GM23338 (cell line): ENCODE results near the gene MEGF6.

ENCODE experiments used
- CREB1 ChIP-seq: fragments of 250-450 bp; sonication (Bioruptor Pico); IDR thresholded peaks from 2 replicates; pipeline ENCODE4 v1.5.0; 2020; ENCODE audit warnings: low read depth, mild to moderate bottlenecking, moderate library complexity
- EZH2 ChIP-seq: fragments of 200-600 bp; sonication (generic); IDR thresholded peaks from one replicate; pipeline ENCODE4 v1.8.0; 2017; ENCODE audit warnings: antibody characterized with exemption, mild to moderate bottlenecking, low read depth; ENCODE audit not compliant: unreplicated experiment
- EZH2phosphoT487 ChIP-seq: fragments of 200-600 bp; sonication (generic); IDR thresholded peaks from one replicate; pipeline ENCODE4 v1.8.1; 2018; ENCODE audit warnings: antibody characterized with exemption; ENCODE audit not compliant: unreplicated experiment
- JUNB ChIP-seq: IDR thresholded peaks from one replicate; pipeline ENCODE4 v1.6.1; 2016; ENCODE audit warnings: antibody characterized with exemption; ENCODE audit not compliant: unreplicated experiment
- NANOG ChIP-seq: IDR thresholded peaks from 2 replicates; pipeline ENCODE4 v1.6.1; 2016; ENCODE audit warnings: antibody characterized with exemption, borderline replicate concordance
- POLR2AphosphoS5 ChIP-seq: IDR thresholded peaks from 2 replicates; pipeline ENCODE4 v1.6.1; 2016; ENCODE audit warnings: antibody characterized with exemption, low read depth
- STAT1 ChIP-seq: IDR thresholded peaks from one replicate; pipeline ENCODE4 v1.6.1; 2016; ENCODE audit warnings: antibody characterized with exemption; ENCODE audit not compliant: unreplicated experiment
- ZNF114 ChIP-seq: fragments of 250-450 bp; sonication (Bioruptor Pico); IDR thresholded peaks from 2 replicates; pipeline ENCODE4 v1.5.0; 2020; ENCODE audit warnings: mild to moderate bottlenecking, moderate library complexity
- ZNF331 ChIP-seq: fragments of 250-450 bp; sonication (Bioruptor Pico); IDR thresholded peaks from 2 replicates; pipeline ENCODE4 v1.5.0; 2020; ENCODE audit warnings: low read depth, mild to moderate bottlenecking, moderate library complexity
- TF ChIP-seq, protein P1 (sequence below), 2 experiments: fragments of 200-600 bp in 1 of 2; sonication (generic) in 1 of 2; conservative IDR thresholded peaks; 2 replicates each; pipeline versions ENCODE4 v1.5.1 to v1.6.1; 2016 to 2017; ENCODE audit warnings: antibody characterized with exemption in 2 of 2, low read depth in 2 of 2, mild to moderate bottlenecking in 2 of 2, moderate library complexity in 1 of 2
- TF ChIP-seq, protein P2 (sequence below): IDR thresholded peaks from 2 replicates; pipeline ENCODE4 v1.6.1; 2016; ENCODE audit warnings: antibody characterized with exemption
- TF ChIP-seq, protein P3 (sequence below): IDR thresholded peaks from one replicate; pipeline ENCODE4 v1.6.1; 2018; ENCODE audit warnings: antibody characterized with exemption; ENCODE audit not compliant: unreplicated experiment
- TF ChIP-seq, protein P4 (sequence below): fragments of 250-450 bp; sonication (Bioruptor Pico); IDR thresholded peaks from 2 replicates; pipeline ENCODE4 v1.5.0; 2020; ENCODE audit warnings: mild to moderate bottlenecking, moderate library complexity

DNA sequence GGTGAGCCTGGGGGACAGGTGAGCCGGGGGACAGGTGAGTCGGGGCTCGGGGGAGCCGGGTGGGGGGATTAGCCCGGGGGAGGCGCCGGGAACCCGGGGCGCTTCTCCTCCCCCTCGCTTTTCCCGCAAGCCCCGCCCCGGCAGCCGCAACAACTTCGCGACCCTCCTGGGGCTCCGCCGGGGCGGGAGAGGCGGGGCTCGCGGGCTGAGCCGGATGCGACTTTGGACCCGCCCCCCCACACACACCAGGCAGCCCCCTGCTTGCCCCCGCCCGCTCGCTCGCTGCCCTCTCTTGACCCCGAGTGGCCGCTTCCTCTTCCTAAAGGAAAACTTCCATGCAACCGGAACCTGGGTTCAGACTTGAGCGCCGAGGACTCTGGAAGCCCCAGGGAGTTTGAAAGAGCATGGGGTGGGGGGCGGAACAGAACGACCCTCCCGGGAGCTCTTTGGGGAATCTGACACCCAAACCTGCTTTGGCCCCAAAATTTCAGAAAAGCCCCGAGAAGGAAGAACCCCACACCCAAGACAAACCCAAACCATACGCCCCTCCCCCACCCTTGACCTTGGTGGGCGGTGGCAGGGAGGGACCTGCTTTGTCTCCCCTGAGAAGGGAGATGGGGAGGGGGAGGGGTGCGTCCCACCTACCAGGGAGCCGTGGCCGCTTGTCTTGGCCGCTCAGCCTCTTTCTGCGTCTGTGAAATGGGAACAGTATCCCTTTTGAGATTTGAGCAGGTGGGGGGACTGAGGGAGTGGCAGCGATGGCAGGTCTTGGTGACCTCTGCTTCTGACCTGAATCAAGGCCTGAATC lies 156.3 kb downstream of the MEGF6 start:
- TF ChIP-seq, protein P1, sequence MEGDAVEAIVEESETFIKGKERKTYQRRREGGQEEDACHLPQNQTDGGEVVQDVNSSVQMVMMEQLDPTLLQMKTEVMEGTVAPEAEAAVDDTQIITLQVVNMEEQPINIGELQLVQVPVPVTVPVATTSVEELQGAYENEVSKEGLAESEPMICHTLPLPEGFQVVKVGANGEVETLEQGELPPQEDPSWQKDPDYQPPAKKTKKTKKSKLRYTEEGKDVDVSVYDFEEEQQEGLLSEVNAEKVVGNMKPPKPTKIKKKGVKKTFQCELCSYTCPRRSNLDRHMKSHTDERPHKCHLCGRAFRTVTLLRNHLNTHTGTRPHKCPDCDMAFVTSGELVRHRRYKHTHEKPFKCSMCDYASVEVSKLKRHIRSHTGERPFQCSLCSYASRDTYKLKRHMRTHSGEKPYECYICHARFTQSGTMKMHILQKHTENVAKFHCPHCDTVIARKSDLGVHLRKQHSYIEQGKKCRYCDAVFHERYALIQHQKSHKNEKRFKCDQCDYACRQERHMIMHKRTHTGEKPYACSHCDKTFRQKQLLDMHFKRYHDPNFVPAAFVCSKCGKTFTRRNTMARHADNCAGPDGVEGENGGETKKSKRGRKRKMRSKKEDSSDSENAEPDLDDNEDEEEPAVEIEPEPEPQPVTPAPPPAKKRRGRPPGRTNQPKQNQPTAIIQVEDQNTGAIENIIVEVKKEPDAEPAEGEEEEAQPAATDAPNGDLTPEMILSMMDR (conservative IDR thresholded peaks at IDR 0.05; ENCODE audit: low read depth in 2 of 2) = no peak
- TF ChIP-seq EZH2 = no peak
- peak; percentile 25; the same call in 1 of the 2 replicates for TF ChIP-seq CREB1 (CRISPR knock-in tag)
- no peak for TF ChIP-seq POLR2AphosphoS5
- TF ChIP-seq, protein P2, sequence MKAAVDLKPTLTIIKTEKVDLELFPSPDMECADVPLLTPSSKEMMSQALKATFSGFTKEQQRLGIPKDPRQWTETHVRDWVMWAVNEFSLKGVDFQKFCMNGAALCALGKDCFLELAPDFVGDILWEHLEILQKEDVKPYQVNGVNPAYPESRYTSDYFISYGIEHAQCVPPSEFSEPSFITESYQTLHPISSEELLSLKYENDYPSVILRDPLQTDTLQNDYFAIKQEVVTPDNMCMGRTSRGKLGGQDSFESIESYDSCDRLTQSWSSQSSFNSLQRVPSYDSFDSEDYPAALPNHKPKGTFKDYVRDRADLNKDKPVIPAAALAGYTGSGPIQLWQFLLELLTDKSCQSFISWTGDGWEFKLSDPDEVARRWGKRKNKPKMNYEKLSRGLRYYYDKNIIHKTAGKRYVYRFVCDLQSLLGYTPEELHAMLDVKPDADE = no peak; the same call in 1 of the 2 replicates
- no peak for TF ChIP-seq EZH2phosphoT487
- no peak for TF ChIP-seq STAT1
- TF ChIP-seq, protein P3, sequence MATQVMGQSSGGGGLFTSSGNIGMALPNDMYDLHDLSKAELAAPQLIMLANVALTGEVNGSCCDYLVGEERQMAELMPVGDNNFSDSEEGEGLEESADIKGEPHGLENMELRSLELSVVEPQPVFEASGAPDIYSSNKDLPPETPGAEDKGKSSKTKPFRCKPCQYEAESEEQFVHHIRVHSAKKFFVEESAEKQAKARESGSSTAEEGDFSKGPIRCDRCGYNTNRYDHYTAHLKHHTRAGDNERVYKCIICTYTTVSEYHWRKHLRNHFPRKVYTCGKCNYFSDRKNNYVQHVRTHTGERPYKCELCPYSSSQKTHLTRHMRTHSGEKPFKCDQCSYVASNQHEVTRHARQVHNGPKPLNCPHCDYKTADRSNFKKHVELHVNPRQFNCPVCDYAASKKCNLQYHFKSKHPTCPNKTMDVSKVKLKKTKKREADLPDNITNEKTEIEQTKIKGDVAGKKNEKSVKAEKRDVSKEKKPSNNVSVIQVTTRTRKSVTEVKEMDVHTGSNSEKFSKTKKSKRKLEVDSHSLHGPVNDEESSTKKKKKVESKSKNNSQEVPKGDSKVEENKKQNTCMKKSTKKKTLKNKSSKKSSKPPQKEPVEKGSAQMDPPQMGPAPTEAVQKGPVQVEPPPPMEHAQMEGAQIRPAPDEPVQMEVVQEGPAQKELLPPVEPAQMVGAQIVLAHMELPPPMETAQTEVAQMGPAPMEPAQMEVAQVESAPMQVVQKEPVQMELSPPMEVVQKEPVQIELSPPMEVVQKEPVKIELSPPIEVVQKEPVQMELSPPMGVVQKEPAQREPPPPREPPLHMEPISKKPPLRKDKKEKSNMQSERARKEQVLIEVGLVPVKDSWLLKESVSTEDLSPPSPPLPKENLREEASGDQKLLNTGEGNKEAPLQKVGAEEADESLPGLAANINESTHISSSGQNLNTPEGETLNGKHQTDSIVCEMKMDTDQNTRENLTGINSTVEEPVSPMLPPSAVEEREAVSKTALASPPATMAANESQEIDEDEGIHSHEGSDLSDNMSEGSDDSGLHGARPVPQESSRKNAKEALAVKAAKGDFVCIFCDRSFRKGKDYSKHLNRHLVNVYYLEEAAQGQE = no peak
- no peak for TF ChIP-seq ZNF331 (CRISPR knock-in tag)
- TF ChIP-seq JUNB = no peak
- no peak for TF ChIP-seq NANOG
- TF ChIP-seq ZNF114 = no peak
- TF ChIP-seq, protein P4, sequence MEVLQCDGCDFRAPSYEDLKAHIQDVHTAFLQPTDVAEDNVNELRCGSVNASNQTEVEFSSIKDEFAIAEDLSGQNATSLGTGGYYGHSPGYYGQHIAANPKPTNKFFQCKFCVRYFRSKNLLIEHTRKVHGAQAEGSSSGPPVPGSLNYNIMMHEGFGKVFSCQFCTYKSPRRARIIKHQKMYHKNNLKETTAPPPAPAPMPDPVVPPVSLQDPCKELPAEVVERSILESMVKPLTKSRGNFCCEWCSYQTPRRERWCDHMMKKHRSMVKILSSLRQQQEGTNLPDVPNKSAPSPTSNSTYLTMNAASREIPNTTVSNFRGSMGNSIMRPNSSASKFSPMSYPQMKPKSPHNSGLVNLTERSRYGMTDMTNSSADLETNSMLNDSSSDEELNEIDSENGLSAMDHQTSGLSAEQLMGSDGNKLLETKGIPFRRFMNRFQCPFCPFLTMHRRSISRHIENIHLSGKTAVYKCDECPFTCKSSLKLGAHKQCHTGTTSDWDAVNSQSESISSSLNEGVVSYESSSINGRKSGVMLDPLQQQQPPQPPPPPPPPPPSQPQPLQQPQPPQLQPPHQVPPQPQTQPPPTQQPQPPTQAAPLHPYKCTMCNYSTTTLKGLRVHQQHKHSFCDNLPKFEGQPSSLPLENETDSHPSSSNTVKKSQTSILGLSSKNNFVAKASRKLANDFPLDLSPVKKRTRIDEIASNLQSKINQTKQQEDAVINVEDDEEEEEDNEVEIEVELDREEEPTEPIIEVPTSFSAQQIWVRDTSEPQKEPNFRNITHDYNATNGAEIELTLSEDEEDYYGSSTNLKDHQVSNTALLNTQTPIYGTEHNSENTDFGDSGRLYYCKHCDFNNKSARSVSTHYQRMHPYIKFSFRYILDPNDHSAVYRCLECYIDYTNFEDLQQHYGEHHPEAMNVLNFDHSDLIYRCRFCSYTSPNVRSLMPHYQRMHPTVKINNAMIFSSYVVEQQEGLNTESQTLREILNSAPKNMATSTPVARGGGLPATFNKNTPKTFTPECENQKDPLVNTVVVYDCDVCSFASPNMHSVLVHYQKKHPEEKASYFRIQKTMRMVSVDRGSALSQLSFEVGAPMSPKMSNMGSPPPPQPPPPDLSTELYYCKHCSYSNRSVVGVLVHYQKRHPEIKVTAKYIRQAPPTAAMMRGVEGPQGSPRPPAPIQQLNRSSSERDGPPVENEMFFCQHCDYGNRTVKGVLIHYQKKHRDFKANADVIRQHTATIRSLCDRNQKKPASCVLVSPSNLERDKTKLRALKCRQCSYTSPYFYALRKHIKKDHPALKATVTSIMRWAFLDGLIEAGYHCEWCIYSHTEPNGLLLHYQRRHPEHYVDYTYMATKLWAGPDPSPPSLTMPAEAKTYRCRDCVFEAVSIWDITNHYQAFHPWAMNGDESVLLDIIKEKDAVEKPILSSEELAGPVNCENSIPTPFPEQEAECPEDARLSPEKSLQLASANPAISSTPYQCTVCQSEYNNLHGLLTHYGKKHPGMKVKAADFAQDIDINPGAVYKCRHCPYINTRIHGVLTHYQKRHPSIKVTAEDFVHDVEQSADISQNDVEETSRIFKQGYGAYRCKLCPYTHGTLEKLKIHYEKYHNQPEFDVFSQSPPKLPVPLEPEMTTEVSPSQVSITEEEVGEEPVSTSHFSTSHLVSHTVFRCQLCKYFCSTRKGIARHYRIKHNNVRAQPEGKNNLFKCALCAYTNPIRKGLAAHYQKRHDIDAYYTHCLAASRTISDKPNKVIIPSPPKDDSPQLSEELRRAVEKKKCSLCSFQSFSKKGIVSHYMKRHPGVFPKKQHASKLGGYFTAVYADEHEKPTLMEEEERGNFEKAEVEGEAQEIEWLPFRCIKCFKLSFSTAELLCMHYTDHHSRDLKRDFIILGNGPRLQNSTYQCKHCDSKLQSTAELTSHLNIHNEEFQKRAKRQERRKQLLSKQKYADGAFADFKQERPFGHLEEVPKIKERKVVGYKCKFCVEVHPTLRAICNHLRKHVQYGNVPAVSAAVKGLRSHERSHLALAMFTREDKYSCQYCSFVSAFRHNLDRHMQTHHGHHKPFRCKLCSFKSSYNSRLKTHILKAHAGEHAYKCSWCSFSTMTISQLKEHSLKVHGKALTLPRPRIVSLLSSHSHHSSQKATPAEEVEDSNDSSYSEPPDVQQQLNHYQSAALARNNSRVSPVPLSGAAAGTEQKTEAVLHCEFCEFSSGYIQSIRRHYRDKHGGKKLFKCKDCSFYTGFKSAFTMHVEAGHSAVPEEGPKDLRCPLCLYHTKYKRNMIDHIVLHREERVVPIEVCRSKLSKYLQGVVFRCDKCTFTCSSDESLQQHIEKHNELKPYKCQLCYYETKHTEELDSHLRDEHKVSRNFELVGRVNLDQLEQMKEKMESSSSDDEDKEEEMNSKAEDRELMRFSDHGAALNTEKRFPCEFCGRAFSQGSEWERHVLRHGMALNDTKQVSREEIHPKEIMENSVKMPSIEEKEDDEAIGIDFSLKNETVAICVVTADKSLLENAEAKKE = no peak
